ENCODE data around the gene ARID4B.
A peak's percentile ranks its signal among the peaks of the same experiment; 100 is the strongest.
"Not testable (repeated sequence)": the region's sequence is repeated elsewhere in the genome, so short reads cannot be mapped to it uniquely, and the experiment has no call there.

Gene ARID4B, protein sequence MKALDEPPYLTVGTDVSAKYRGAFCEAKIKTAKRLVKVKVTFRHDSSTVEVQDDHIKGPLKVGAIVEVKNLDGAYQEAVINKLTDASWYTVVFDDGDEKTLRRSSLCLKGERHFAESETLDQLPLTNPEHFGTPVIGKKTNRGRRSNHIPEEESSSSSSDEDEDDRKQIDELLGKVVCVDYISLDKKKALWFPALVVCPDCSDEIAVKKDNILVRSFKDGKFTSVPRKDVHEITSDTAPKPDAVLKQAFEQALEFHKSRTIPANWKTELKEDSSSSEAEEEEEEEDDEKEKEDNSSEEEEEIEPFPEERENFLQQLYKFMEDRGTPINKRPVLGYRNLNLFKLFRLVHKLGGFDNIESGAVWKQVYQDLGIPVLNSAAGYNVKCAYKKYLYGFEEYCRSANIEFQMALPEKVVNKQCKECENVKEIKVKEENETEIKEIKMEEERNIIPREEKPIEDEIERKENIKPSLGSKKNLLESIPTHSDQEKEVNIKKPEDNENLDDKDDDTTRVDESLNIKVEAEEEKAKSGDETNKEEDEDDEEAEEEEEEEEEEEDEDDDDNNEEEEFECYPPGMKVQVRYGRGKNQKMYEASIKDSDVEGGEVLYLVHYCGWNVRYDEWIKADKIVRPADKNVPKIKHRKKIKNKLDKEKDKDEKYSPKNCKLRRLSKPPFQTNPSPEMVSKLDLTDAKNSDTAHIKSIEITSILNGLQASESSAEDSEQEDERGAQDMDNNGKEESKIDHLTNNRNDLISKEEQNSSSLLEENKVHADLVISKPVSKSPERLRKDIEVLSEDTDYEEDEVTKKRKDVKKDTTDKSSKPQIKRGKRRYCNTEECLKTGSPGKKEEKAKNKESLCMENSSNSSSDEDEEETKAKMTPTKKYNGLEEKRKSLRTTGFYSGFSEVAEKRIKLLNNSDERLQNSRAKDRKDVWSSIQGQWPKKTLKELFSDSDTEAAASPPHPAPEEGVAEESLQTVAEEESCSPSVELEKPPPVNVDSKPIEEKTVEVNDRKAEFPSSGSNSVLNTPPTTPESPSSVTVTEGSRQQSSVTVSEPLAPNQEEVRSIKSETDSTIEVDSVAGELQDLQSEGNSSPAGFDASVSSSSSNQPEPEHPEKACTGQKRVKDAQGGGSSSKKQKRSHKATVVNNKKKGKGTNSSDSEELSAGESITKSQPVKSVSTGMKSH (N-terminal part only)

GRCh38 chr1:235327559-235328270 is at the start of gene ARID4B:
TSS of gene ARID4B (minus strand) at chr1:235328179. CDS start at chr1:235326919, 1,260 bp downstream.
- DNase-seq = no peak

DNA sequence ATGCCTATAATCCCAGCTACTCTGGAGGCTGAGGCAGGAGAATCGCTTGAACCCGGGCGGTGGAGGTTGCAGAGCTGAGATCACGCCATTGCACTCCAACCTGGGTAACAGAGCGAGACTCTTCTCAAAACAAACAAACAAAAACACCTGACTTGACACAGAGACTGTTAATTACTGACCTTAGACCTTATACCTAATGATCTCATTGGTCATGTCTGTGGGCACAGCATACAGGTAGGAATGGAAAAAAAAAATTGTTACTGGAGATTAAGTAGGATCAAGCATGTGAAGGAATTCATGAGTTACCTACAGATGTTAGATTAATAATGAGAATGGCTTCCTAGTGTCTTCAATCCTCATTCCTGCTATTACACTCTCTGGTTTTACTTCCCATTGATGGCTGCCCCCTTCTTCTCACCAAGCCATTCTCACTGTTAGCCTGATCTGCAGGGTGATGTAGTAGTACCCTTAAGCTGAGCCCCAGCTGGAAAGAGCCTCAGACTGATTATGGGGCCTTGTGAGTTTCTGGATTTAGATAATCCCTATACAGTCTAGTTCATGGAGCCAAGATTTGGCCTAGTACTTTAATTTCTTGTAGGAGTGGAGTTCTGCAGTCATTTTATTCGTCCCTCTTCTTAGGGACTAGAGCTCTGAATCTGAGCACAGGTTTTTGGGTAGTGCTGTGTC is 48.1 kb upstream of the ARID4B start:
- DNase-seq = no peak

DNA sequence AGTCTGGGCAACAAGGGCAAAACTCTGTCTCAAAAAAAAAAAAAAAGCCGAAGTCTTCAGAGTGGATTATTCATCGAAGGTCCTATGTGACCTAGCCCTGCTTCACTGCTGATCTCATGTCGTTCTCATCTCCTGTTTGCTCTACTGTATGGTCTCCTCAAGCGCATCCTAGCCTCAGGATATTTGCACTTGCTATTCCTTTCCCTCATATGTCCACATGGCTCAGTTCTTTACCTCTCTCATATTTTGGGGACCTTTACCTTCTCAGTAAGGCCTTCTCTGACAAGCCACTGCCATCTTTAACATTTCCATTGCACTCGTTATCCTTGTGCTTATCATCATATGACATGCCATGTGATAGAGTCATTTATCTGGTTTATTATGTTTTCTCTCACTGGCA is 41.8 kb upstream of the ARID4B start:
- DNase-seq = no peak

DNA sequence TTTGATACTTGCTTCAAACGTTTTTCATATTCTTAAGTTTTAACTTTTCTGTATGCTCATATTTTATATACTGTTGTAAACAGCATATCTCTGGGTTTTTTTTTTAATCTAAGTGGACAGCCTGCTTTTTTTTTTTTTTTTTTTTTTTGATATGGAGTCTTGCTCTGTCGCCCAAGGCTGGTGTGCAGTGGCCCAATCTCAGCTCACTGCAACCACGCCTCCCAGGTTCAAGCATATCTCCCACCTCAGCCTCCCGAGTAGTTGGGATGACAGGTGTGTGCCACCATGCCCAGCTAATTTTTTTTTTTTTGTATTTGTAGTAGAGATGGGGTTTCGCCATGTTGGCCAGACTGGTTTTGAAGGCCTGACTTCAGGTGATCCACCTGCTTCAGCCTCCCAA is 40.4 kb upstream of the ARID4B start:
- no peak for DNase-seq

DNA sequence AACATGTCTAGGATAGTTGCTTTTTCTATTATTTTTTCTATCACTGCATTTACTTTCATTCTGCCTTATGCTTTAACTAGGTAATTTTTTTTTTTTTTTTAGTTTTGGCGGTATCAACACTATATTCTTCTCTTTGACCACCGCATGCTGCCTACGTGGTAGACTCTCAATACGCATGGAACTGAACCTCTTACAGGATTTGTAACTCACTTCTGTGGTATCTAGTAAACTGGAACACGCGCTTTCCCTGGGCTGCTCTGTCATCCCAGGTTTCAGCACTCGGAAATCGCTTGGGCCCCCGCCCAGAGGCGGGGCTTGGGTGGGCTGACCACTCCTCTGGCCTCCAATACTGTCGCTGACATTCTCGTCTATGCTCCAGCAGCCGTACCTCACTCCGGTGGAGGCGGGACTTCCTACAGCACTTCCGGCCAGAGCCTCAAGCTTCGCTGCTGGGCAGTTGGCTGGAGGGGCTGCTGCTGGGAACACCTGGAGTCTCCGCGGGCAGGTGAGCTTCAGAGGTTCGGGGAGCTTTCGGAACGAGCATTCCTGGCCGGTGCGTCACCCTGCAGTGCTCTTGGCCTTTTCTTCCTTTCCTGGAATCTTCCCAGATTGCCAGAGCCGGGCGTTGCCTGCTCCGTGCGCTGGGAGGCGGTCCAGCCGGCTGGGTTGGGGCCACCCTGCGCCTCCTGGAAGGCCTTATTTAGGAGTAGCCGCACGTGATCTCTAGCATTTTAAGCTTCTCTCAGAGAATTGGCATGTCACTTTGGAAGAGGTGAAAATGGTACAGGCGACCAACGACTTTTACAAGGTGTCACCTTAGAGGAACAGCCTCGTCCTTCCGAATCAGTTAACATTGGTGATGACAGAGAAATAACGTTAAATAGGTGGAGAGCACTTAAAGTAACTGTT is 39.3 kb upstream of the ARID4B start, which contains the start of gene TBCE:
Gene TBCE, plus strand, starts transcription at position 428 of the 909 bp plus-strand sequence. CDS start 12,623 bp downstream, outside the sequence.
- peak; percentile 90 for DNase-seq

- no peak for DNase-seq
Measured at GRCh38 chr1:235366286-235366685, 38.3 kb upstream of the ARID4B start.

DNA sequence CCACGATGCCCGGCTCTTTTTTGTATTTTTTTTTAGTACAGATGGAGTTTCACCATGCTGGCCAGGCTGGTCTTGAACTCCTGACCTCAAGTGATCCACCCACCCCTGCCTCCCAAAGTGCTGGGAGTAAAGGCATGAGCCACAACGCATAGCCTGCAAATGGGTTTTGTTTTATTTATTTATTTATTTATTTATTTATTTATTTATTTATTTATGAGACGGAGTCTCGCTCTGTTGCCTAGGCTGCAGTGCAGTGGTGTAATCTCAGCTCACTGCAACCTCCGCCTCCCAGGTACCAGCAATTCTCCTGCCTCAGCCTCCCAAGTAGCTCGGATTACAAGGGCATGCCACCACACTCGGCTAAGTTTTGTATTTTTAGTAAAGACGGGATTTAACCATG is 36.2 kb upstream of the ARID4B start:
- not testable (repeated sequence) for DNase-seq

DNA sequence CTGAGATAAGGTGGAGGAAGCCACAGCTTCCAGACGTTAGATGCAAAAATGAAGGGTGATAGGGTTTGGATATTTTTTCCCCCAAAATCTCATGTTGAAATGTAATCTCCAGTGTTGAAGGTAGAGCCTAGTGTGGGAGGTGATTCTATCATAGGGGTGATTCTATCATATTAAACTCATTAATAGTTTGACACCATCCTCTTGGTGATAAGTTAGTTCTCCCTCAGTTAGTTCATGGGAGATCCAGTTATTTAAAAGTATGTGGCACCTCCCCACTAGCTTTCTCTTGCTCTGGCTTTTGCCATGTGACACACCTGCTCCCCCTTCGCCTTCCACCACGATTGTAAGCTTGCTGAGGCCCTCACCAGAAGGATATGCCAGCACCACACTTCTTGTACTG is 30.9 kb upstream of the ARID4B start:
- no peak for DNase-seq

GRCh38 chr1:235357485-235358373 is 29.8 kb upstream of the ARID4B start:
- no peak for DNase-seq

- no peak for DNase-seq
Measured at GRCh38 chr1:235351898-235352297, 23.9 kb upstream of the ARID4B start.

GRCh38 chr1:235351441-235351840 is 23.5 kb upstream of the ARID4B start:
- DNase-seq = no peak

DNA sequence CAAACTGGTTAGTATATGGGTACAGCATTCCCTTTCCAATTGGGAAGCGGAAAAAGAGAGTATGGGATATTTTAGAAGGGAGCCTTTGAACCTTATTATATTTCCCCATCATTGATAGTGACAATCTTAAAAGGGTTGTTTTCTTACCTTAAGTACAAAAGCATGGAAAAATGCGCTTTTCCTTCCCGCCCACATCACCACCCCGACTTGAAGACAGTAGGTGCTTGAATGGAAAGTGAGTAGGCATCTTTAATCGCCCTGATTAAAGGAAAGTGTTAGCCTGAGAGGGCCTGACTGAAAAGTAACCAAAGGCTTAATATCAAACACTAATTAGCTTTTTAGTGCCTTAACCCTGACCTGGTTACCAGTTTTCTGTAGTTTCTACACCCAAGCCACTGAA is 15.7 kb upstream of the ARID4B start:
- DNase-seq = no peak

DNA sequence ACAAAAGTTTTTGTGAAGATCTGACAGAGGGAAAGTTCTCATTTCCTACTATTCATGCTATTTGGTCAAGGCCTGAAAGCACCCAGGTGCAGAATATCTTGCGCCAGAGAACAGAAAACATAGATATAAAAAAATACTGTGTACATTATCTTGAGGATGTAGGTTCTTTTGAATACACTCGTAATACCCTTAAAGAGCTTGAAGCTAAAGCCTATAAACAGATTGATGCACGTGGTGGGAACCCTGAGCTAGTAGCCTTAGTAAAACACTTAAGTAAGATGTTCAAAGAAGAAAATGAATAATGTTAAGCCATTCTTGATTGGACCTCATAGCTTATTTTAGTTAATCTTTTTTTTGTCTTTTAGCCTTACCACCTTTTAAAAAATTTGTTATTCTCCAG is 14.5 kb upstream of the ARID4B start:
- DNase-seq = no peak

DNA sequence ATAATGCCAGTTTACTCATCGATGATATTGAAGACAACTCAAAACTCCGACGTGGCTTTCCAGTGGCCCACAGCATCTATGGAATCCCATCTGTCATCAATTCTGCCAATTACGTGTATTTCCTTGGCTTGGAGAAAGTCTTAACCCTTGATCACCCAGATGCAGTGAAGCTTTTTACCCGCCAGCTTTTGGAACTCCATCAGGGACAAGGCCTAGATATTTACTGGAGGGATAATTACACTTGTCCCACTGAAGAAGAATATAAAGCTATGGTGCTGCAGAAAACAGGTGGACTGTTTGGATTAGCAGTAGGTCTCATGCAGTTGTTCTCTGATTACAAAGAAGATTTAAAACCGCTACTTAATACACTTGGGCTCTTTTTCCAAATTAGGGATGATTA is 14.1 kb upstream of the ARID4B start:
- no peak for DNase-seq

DNA sequence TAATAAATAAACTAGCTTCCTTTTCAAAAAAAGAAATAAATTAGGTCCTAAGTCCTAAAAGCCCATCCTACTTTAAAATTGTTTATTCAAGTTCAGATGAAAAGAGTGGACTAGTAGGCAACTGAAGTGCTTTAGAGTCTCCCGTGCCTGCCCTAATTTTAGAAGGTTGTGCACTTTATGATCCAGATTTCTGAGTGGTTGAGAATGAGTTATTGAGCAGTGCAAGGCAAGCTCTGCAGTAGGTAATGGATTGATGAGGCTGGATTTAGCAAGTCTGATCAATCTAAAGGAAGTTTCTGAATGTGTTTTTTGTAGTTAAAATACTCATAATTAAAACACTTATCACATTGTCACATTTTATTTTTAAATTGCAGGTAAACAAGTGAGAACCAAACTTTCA is 13.4 kb upstream of the ARID4B start:
- no peak for DNase-seq

- no peak for DNase-seq
Measured at GRCh38 chr1:235339746-235340145, 11.8 kb upstream of the ARID4B start.

DNA sequence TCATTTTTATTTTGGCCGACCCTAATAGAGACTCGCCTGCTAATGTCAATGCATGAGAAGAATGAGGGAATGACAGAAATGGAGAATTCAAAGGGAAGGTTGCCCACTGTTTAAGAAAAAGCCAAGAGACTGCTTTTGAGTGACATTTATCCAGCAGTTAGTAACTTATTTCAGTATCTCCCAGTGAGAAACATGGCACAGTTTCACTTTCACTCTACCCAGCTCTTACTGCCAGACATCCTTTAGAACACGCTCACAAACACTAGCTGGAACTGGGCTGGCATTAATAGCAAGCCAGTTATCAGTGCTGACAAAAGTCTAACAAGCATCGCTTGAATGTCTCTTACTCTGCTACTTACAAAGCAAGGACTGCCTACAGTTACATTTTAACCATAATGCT is 8.9 kb upstream of the ARID4B start:
- DNase-seq = no peak

DNA sequence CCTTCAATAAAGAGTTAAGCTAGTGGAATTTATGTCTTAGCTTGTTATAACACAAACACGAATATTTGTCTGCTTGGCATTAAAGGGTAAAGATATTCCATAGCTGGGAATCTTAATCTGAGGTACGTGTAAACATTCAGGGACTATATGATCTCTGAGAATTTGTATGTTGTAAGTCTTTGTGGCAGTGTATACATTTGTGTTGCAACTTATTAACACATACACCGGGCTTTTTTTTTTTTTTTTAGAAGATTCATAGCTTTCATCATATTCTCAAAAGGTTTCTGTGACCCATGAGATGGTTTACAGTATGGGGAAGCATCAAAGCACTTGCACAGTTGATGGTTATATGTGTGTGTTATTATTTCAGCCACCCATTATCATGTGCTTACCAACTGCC is 3.4 kb upstream of the ARID4B start:
- DNase-seq = no peak

- DNase-seq = no peak
Measured at GRCh38 chr1:235330918-235331285, 2.9 kb upstream of the ARID4B start.

Data from KG1 (cell line).